H9 (cell line): ENCODE results near the gene CCDC159. TPM values are rescaled to one million over a fixed set of nuclear protein-coding genes. Genes with fewer than 3 reads are reported as not detected.

Experiments used
- DNase-seq: peaks from one replicate; pipeline ENCODE4 v3.0.0-alpha.2; 2017
- H2AFZ ChIP-seq: one replicate; pipeline ENCODE4 v1.6.1; 2013; ENCODE audit warnings: mild to moderate bottlenecking, low read length, control low read depth, moderate library complexity
- H2AK5ac ChIP-seq: 2 replicates; pipeline ENCODE4 v1.6.1; 2013; ENCODE audit warnings: low read length, control low read depth, mixed read lengths; ENCODE audit not compliant: insufficient read length
- H2BK120ac ChIP-seq: one replicate; pipeline ENCODE4 v1.6.1; 2013; ENCODE audit warnings: low read depth, mild to moderate bottlenecking, low read length, control low read depth, inconsistent platforms; ENCODE audit not compliant: poor library complexity, severe bottlenecking
- H2BK12ac ChIP-seq: 2 replicates; pipeline ENCODE4 v1.6.1; 2013; ENCODE audit warnings: low read length, control low read depth, mixed read lengths, low read depth; ENCODE audit not compliant: insufficient read length
- H2BK15ac ChIP-seq: 2 replicates; pipeline ENCODE4 v1.6.1; 2013; ENCODE audit warnings: low read depth, low read length, control low read depth
- H2BK20ac ChIP-seq: one replicate; pipeline ENCODE4 v1.6.1; 2013; ENCODE audit warnings: low read depth, mild to moderate bottlenecking, low read length, control low read depth, inconsistent platforms; ENCODE audit not compliant: poor library complexity, severe bottlenecking
- H2BK5ac ChIP-seq: 2 replicates; pipeline ENCODE4 v1.6.1; 2013; ENCODE audit warnings: low read length, control low read depth, mixed read lengths; ENCODE audit not compliant: insufficient read length
- H3K14ac ChIP-seq: 2 replicates; pipeline ENCODE4 v1.6.1; 2013; ENCODE audit warnings: low read length, control low read depth; ENCODE audit not compliant: insufficient read depth
- H3K18ac ChIP-seq: 2 replicates; pipeline ENCODE4 v1.6.1; 2013; ENCODE audit warnings: low read depth, mild to moderate bottlenecking, mixed read lengths, low read length, control low read depth; ENCODE audit not compliant: insufficient read length
- H3K23ac ChIP-seq: 2 replicates; pipeline ENCODE4 v1.6.1; 2013; ENCODE audit warnings: low read length, control low read depth, mixed read lengths, low read depth; ENCODE audit not compliant: insufficient read length
- H3K23me2 ChIP-seq: 2 replicates; pipeline ENCODE4 v1.6.1; 2013; ENCODE audit warnings: low read depth, mild to moderate bottlenecking, mixed read lengths, low read length, control low read depth; ENCODE audit not compliant: insufficient read length, poor library complexity, severe bottlenecking
- H3K27ac ChIP-seq: 2 replicates; pipeline ENCODE4 v1.5.1; 2013; ENCODE audit warnings: low read length, control low read depth, mixed read lengths, low read depth; ENCODE audit not compliant: insufficient read length
- H3K27me3 ChIP-seq: 2 replicates; pipeline ENCODE4 v1.6.1; 2013; ENCODE audit warnings: low read length, control low read depth, inconsistent platforms; ENCODE audit not compliant: insufficient read depth
- H3K4ac ChIP-seq: 2 replicates; pipeline ENCODE4 v1.6.1; 2013; ENCODE audit warnings: low read depth, mild to moderate bottlenecking, control low read depth, inconsistent platforms, low read length, moderate library complexity
- H3K4me1 ChIP-seq: 2 replicates; pipeline ENCODE4 v1.6.1; 2013; ENCODE audit warnings: low read length, control low read depth, inconsistent platforms; ENCODE audit not compliant: insufficient read depth
- H3K4me2 ChIP-seq: 2 replicates; pipeline ENCODE4 v1.6.1; 2013; ENCODE audit warnings: low read length, control low read depth, mixed read lengths; ENCODE audit not compliant: insufficient read length, insufficient read depth
- H3K56ac ChIP-seq: 2 replicates; pipeline ENCODE4 v1.6.1; 2013; ENCODE audit warnings: low read depth, mild to moderate bottlenecking, mixed read lengths, low read length, control low read depth; ENCODE audit not compliant: insufficient read length
- H3K79me1 ChIP-seq: 2 replicates; pipeline ENCODE4 v1.6.1; 2013; ENCODE audit warnings: low read depth, mild to moderate bottlenecking, moderate library complexity, low read length, control low read depth, inconsistent platforms; ENCODE audit not compliant: insufficient read depth, poor library complexity, severe bottlenecking
- H3K79me2 ChIP-seq: 2 replicates; pipeline ENCODE4 v1.6.1; 2013; ENCODE audit warnings: low read length, control low read depth, inconsistent platforms; ENCODE audit not compliant: insufficient read depth
- H3K9ac ChIP-seq: 2 replicates; pipeline ENCODE4 v1.6.1; 2013; ENCODE audit warnings: low read length, control low read depth, mixed read lengths; ENCODE audit not compliant: insufficient read length; ENCODE audit errors: extremely low read depth
- H3K9me3 ChIP-seq: one replicate; pipeline ENCODE4 v1.6.1; 2013; ENCODE audit warnings: low read depth, low read length, inconsistent platforms; ENCODE audit not compliant: control insufficient read depth
- H3T11ph ChIP-seq: one replicate; pipeline ENCODE4 v1.6.1; 2013; ENCODE audit warnings: mild to moderate bottlenecking, low read length, control low read depth, inconsistent platforms
- H4K20me1 ChIP-seq: one replicate; pipeline ENCODE4 v1.6.1; 2013; ENCODE audit not compliant: control insufficient read depth, insufficient read length, insufficient read depth
- H4K5ac ChIP-seq: 2 replicates; pipeline ENCODE4 v1.6.1; 2013; ENCODE audit warnings: low read depth, mild to moderate bottlenecking, mixed read lengths, low read length, control low read depth; ENCODE audit not compliant: insufficient read length
- H4K8ac ChIP-seq: replicated peaks from 2 replicates; pipeline ENCODE4 v1.6.1; 2013; ENCODE audit warnings: low read length, control low read depth, mixed read lengths, low read depth; ENCODE audit not compliant: insufficient read length
- H4K91ac ChIP-seq: 2 replicates; pipeline ENCODE4 v1.6.1; 2013; ENCODE audit warnings: low read depth, mild to moderate bottlenecking, moderate library complexity, mixed read lengths, low read length, control low read depth; ENCODE audit not compliant: insufficient read length
- H3K27ac Mint-ChIP-seq, 3 experiments: 2 replicates in 2 of 3; 3 replicates in 1 of 3; pipeline ENCODE4 v1.8.0; 2020 to 2021; ENCODE audit warnings: mixed read lengths in 3 of 3, mild to moderate bottlenecking in 1 of 3, moderate library complexity in 1 of 3
- H3K27me3 Mint-ChIP-seq: 2 replicates; pipeline ENCODE4 v1.8.0; 2021; ENCODE audit warnings: low read depth, mild to moderate bottlenecking, moderate library complexity, mixed read lengths
- H3K36me3 Mint-ChIP-seq, 3 experiments: 2 replicates in 2 of 3; 3 replicates in 1 of 3; pipeline ENCODE4 v1.8.0; 2020 to 2021; ENCODE audit warnings: low read depth in 3 of 3, mixed read lengths in 3 of 3; ENCODE audit not compliant: insufficient read depth in 1 of 3
- H3K4me1 Mint-ChIP-seq, 2 experiments: 2 replicates each; pipeline ENCODE4 v1.8.0; 2020; ENCODE audit warnings: mixed read lengths in 2 of 2
- H3K4me3 Mint-ChIP-seq, 2 experiments: 2 replicates in 1 of 2; 3 replicates in 1 of 2; pipeline ENCODE4 v1.8.0; 2020 to 2021; ENCODE audit warnings: mild to moderate bottlenecking in 2 of 2, mixed read lengths in 2 of 2, moderate library complexity in 1 of 2
- H3K9me3 Mint-ChIP-seq, 2 experiments: 2 replicates in 1 of 2; 3 replicates in 1 of 2; pipeline ENCODE4 v1.8.0; 2020; ENCODE audit warnings: mild to moderate bottlenecking in 2 of 2, mixed read lengths in 2 of 2, moderate library complexity in 1 of 2
- WGBS: extraction: QIAGEN DNeasy Blood & Tissue Kit; methylation state at CpG from one replicate; pipeline ENCODE4 v1.1.7; 2013; ENCODE audit warnings: missing lambda C conversion rate, low lambda C conversion rate, mixed read lengths; ENCODE audit not compliant: insufficient read length; ENCODE audit errors: extremely low coverage; 5-methylcytosine and 5-hydroxymethylcytosine counted together
- total RNA-seq: library from RNA; stranded (reverse); gene quantifications from 2 replicates; pipeline ENCODE4 v1.2.1, GENCODE V29; 2021
- TF ChIP-seq, protein P1 (sequence below): fragments of 200-600 bp; sonication (generic); conservative IDR thresholded peaks from 3 replicates; pipeline ENCODE4 v1.8.0; 2021; ENCODE audit warnings: antibody characterized with exemption, mild to moderate bottlenecking

Gene CCDC159
- total RNA-seq, 1 experiment from 2014 or later: 5.7 TPM

DNA sequence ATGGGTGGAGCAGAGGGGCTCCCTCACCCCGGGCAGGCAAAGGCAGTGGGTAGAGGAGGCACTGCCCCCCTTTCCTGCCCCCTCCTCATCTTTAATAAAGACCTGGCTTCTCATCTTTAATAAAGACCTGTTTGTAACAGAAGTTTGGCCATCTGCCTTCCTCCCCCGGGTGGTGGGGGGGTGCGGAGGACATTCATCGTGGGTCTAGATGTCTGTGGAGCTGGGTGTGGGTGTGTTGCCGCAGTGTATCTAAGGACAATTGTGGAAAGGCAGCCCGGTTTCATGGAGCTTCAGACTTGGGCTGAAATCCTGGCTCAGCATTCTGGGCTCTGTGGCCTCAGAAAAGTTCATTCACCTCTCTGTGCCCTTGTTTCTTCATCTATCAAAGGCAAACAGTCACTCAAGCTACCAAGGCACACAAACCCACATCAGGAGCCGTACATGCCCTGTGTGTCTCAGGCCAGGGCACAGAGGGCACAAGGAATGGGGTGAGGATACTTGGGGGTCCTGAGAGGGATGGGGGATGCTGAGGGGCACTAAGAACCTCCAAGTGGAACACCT lies 19.3 kb downstream of the CCDC159 start:
- Histone ChIP-seq H4K91ac (no peak overlapping the region), H3T11ph (no peak overlapping the region), H3K56ac (no peak overlapping the region), H2BK15ac (no peak overlapping the region), H4K20me1 (no peaks in the 10 kb centered on the region), H3K27me3 (no peaks in the 10 kb centered on the region; the same call in 1 of the 2 replicates), H4K8ac (no peak overlapping the region), H2AFZ (no peak overlapping the region), H3K23ac (no peak overlapping the region), H3K27ac (no peak overlapping the region), H2BK5ac (no peak overlapping the region), H2BK20ac (no peak overlapping the region), H3K14ac (no peak overlapping the region), H4K5ac (no peak overlapping the region), H3K9me3 (no peaks in the 10 kb centered on the region), H3K23me2 (peaks cover 12% of the 10 kb centered on the region), H3K79me2 (no peaks in the 10 kb centered on the region), H3K4ac (no peak overlapping the region), H3K4me1 (no peaks in the 10 kb centered on the region; the same call in 1 of the 2 replicates), H2AK5ac (no peak overlapping the region), H3K18ac (no peak overlapping the region), H3K9ac (no peak overlapping the region), H3K79me1 (no peaks in the 10 kb centered on the region), H3K4me2 (no peak overlapping the region), H2BK12ac (no peak overlapping the region), H2BK120ac (no peak overlapping the region)
- TF ChIP-seq, protein P1, sequence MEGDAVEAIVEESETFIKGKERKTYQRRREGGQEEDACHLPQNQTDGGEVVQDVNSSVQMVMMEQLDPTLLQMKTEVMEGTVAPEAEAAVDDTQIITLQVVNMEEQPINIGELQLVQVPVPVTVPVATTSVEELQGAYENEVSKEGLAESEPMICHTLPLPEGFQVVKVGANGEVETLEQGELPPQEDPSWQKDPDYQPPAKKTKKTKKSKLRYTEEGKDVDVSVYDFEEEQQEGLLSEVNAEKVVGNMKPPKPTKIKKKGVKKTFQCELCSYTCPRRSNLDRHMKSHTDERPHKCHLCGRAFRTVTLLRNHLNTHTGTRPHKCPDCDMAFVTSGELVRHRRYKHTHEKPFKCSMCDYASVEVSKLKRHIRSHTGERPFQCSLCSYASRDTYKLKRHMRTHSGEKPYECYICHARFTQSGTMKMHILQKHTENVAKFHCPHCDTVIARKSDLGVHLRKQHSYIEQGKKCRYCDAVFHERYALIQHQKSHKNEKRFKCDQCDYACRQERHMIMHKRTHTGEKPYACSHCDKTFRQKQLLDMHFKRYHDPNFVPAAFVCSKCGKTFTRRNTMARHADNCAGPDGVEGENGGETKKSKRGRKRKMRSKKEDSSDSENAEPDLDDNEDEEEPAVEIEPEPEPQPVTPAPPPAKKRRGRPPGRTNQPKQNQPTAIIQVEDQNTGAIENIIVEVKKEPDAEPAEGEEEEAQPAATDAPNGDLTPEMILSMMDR: no peak
- peaks cover 6% of the 10 kb centered on the region for H3K27me3 Mint-ChIP-seq
- WGBS: no CpG with 5 or more reads among the region's 7 CpGs
- no peaks in the 10 kb centered on the region; a peak in 1 of 5 replicates for H3K9me3 Mint-ChIP-seq
- H3K36me3 Mint-ChIP-seq: peaks cover 2 to 13% (median 5%) of the 10 kb centered on the region in 3 experiments; a peak in 6 of 7 replicates
- peak overlapping the region in 1 of 3 experiments; percentile 54; a peak in 1 of 7 replicates for H3K27ac Mint-ChIP-seq
- H3K4me1 Mint-ChIP-seq: peaks cover 6 to 15% of the 10 kb centered on the region in 2 experiments
- no peak for DNase-seq
- H3K4me3 Mint-ChIP-seq: no peak overlapping the region
